GM04503 (cell line): ENCODE measurements around the gene KCTD1.

Experiments used
- DNase-seq: peaks from one replicate; pipeline ENCODE4 v3.0.0-alpha.2; 2012; ENCODE audit warnings: low read depth

Gene KCTD1

DNA sequence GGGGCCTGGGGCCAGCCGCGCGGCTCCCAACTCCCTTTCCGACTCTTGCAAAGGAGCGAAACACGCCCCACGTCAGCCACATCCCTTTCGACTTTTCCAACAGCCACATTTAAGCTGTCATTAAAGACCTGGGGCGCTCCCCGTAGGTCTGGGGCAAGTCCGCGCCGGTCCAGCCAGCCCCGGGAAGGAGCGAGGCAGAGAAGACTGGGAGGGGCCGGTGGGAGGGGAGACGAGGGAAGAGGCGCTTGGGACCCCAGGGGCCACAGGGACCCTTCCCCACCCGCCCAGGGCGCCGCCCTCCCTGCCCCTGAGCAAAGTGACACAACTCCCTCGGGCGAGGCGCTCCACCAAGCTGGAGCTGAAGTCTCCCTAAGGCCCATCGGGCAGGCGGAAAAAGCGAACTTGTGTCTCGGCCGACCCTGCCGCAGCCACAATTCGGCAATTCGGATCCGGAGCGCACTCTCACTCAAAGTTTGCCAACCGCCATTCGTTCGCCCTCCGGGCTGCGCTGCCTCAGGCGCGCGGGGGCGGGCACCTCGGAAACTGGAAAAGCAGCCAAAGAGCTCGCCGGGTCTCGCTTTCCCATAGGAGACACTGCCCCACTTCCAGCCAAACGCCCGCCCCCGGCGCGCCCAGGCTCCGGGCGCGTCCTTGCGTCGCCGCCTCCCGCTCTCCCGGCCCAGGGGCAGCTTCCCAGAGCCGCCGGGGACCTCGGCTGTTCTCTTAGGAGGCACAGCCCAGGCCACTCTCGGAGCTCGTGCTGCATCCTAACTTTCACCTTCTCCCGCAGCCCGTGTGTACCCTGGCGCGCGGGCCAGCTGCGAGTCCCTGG lies 1.1 kb upstream of the KCTD1 start:
- DNase-seq, result no peak

- DNase-seq, result no peak
Observed at GRCh38 chr18:26547646-26548414, 523 bp downstream of the KCTD1 start.

GRCh38 chr18:26546875-26547645 lies 1.3 kb downstream of the KCTD1 start:
- no peak for DNase-seq

- DNase-seq, result no peak
Observed at GRCh38 chr18:26546170-26546874, 2.0 kb downstream of the KCTD1 start.

DNA sequence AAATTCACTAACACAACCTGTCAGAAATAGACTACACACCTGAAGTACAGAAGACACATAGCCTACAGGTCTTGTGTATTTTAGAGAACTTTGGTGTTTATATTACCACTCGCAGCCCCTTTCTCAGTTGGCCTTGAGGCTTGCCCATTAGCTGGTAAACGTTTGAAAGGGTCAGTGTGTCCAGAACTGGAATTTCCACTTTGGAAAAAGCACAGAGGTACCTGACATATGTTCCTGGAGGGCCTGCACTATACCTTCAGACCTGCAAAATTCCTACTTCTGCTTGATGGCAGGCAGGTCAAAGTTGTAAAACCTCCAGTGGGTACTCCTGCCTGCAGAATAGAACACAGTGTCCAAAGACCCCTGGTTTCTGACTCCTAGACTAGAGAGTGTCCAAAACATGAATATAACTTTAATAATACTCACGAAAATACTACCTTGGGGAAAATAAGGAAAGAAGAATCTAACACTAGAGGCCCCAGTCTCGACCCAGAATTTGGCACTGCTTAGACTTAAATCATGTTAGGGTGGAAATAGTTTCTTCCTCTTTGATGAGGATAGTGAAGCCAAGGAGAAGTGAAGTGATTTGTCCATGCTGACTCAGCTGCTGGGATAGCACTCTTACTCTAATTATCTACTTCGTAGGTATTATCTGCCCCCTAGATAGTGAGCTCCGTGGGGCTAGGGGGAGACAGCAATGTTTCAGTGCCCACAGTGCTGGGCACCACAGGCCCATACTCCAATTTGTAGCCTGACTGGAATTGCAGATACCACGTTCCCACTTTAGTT lies 2.8 kb downstream of the KCTD1 start:
- no peak for DNase-seq

GRCh38 chr18:26544451-26544850 lies 3.9 kb downstream of the KCTD1 start:
- DNase-seq, result no peak

DNA sequence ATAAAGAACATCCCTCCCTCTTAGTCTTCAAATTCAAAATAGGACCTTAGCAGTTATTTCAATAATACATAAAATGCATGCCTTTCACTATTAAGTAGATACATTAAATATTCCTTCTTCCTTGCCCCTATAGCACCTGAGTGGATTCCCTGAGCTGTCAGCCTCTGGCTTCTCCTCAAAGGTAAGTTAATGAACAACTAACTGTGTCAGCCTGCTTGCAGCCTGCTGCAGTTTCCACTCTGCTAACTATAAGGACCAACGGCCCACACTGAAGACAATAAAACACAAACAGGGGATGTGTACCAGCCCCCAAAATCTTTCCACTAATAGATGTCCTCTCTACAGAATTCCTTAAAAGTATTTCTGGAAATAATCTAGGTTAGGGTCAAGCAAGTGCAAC lies 5.0 kb downstream of the KCTD1 start:
- no peak for DNase-seq

DNA sequence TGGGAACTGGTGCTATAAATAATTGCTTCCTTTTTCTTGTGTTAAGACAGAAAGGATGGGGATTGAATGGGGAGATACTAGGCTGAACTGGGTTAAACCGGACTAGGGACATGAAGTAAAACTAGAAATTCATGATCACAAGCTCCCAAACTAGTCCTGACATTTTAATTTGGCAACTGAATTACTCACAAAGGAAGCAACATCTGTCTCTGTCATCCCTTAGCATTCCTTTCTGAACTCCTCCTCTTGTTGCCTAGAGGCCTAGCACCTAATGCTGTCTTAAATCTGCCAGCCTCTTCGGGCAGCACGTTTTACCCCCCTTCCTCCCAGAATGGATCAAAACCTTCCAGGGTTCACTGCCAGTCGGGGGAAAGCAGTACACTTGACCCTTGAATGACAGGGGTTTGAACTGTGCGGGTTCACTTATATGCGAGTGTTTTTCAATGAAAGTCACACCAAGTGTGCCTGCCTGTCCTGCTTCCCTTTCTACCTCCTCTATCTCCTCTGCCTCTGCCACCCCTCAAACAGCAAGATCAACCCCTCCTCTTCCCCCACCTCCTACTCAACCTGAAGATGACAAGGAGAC lies 8.2 kb downstream of the KCTD1 start:
- DNase-seq, result no peak

DNA sequence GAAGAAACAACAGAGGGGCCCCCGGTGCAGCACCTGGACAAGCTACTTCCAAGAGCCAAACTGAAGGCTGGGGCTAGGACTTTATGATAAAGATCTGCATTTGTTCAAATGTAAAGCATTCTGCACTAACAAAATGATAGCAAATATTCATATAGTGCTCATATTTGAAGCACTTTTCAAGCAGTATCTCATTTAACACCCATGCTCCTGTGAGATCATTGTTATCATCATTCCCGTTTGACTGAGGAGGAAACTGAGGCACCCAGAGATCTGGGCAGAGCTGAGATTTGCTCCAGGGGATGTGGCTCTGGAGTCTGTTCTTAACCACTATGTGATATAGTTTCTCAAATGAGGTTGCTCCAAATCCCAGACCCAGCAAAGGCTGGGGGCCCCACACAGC lies 9.8 kb downstream of the KCTD1 start:
- no peak for DNase-seq

DNA sequence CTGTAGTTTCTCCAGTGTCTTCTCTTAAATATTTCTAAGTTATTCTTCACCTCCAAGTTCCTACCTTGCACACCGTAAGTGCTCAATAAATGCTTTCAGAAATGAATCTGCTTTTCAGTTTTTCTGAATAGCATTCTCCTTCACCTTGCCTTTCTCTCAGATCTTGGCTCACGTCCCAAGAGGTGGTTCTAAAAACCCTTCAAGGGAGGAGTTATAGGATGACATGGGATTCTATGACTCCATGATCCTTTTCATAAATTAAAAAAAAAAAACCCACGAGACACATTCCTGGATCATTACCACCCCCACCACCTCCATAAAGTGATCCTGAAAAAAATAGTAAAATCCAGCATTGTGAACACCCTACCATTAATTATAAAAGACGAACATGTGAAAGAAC lies 11.7 kb downstream of the KCTD1 start:
- no peak for DNase-seq

- DNase-seq, result no peak
Observed at GRCh38 chr18:26536032-26536431, 12.3 kb downstream of the KCTD1 start.

DNA sequence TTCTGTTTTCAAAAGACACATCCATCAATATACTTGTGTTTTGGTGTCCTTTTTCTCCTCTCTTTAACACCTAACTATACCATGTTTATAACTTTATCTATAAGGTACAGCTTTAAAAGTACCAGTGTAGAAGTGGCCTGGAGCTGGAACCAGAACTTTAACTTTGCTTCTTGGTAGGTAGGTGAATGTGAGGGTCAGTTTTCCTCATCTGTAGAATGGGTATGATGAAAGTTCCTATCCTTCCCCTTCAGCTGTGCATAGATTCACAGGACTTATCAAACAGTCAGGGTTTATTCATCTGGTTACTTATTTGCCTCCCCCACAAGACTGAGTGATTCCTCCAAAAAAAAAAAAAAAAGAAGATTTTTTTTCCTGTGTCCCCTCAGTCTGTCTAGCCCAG lies 12.7 kb downstream of the KCTD1 start:
- DNase-seq, result no peak

GRCh38 chr18:26532367-26533340 lies 15.7 kb downstream of the KCTD1 start:
- DNase-seq, result no peak

DNA sequence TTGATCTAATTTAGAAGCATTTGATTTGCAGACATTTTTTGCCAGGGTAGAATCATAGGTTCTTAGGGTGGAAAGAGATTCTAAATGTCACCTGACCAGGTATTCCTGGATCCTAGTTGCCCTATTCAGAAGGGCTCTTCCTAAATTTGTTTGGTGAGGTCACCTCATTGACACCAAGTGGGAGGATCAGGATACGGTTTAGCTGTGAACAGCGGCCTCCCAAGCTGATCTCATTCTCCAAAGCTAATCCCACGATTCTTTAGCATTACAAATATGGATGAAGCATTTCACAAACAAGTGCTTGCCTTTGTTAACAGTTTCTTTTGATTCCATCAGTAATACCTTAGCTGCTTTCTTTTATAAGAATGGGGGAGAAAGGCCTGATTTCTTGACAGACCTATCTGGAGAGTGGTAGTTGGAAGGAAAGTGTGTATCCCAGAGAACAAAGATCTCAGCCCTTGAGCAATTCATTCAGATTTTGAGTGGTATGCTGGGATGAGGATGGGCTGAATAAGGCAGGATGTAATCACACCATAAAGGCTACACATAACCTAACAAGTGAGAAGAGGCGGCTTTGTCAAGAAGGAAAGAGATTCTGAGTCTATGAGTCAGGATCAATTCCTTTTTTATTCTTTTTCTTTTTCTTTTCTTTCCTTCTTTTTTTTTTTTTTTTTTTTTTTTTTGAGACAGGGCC lies 16.6 kb downstream of the KCTD1 start:
- no peak for DNase-seq

DNA sequence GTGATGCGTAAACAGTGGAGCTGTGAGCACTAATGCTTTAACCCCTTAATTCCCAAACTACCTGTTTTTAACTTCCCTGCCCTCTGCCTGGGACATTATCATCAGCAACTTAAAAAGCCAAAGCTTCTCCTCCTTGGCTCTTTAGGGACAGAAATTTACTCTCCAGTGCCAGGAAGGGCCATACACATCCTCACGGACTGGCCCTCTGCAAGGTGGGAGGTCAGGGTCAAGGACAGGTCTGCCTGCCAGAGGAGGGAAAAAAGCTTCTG lies 21.5 kb downstream of the KCTD1 start:
- no peak for DNase-seq

DNA sequence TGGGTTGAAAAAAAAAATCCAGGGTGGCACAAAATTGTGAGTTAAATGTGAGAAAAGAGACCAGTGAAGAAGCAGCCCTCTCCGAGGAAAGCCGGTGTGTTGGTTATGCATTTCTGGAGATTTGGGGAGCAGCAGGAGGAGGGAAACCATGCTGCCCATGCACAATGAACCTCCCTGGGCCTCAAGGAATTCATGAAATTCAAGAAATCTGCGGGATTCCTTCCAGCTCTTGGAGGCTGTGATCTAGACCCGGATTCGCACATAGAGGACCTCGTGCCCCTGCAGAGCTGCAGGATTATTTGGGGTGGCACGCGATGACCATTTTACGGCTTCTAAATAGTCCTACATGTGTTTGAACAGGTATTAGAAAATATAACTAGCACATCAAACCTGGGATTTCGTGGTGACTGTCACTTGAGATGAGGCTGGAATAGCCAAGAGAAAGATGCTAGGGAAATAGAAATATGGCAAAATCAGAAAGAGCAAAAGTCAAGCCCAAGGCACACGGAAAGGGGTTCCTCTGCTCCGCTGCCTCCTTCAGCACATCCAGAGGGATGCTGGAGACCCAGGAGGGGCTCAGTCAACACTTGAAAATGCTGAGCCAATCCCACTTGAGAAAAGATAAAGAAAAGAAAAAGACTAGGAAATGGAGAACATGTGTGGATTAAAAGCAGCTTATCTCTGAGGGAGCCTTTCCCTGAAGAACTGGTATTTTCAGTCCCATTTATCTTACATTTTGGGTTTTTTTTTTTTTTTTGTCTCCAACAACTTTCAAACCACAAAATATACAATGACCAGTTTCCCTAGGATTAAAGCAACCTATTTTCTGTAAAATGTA lies 22.0 kb downstream of the KCTD1 start:
- DNase-seq, result no peak

GRCh38 chr18:26524504-26525351 lies 23.6 kb downstream of the KCTD1 start:
- no peak for DNase-seq
